HUES48 (cell line): Measurements from ENCODE around the gene ZDHHC17.
"Not testable (repeated sequence)": the region's sequence is repeated elsewhere in the genome, so short reads cannot be mapped to it uniquely, and the experiment has no call there.

Experiments
- H3K27ac ChIP-seq: one replicate; pipeline ENCODE4 v1.7.0; 2013; ENCODE audit warnings: low read depth, low read length, inconsistent platforms
- H3K27me3 ChIP-seq: 2 replicates; pipeline ENCODE4 v1.6.1; 2013; ENCODE audit warnings: mild to moderate bottlenecking, low read length; ENCODE audit not compliant: control insufficient read depth, insufficient read depth
- H3K36me3 ChIP-seq: 2 replicates; pipeline ENCODE4 v1.6.1; 2013; ENCODE audit warnings: low read length; ENCODE audit not compliant: control insufficient read depth, insufficient read depth
- H3K4me1 ChIP-seq: 2 replicates; pipeline ENCODE4 v1.6.1; 2013; ENCODE audit warnings: mild to moderate bottlenecking, low read length; ENCODE audit not compliant: control insufficient read depth, insufficient read depth
- H3K4me3 ChIP-seq: 2 replicates; pipeline ENCODE4 v1.5.1; 2013; ENCODE audit warnings: mild to moderate bottlenecking, low read depth, low read length
- H3K9ac ChIP-seq: 2 replicates; pipeline ENCODE4 v1.6.1; 2013; ENCODE audit warnings: mild to moderate bottlenecking, low read depth, low read length, moderate library complexity
- H3K9me3 ChIP-seq: 2 replicates; pipeline ENCODE4 v1.6.1; 2013; ENCODE audit warnings: low read length; ENCODE audit not compliant: control insufficient read depth, insufficient read depth

ZDHHC17 gene

DNA sequence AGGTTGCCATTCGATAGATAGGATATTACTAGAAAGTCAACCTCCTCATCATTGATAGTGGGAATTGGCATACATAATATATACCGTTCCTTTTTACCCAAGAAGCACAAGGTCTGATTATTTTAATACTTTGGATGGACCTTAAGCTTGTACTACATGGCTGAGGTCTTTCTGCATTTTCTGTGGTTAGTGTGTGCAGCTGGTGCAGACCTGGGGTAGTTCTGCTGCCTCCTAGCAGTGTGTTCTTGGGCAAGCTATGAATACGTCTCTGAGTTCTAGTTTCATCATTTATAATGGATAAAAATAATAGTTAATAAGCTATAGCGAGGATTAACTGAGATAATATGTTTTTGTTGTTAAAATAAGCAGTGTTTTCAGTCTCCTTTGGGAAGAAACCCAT is 2.2 kb downstream of the ZDHHC17 start:
- H3K27me3 ChIP-seq: no peaks in the 10 kb centered on the region
- H3K4me1 ChIP-seq: peaks cover 22% of the 10 kb centered on the region
- H3K9ac ChIP-seq: no peak overlapping the region
- no peak overlapping the region for H3K4me3 ChIP-seq
- no peaks in the 10 kb centered on the region for H3K9me3 ChIP-seq
- H3K27ac ChIP-seq: no peak overlapping the region
- no peaks in the 10 kb centered on the region for H3K36me3 ChIP-seq

DNA sequence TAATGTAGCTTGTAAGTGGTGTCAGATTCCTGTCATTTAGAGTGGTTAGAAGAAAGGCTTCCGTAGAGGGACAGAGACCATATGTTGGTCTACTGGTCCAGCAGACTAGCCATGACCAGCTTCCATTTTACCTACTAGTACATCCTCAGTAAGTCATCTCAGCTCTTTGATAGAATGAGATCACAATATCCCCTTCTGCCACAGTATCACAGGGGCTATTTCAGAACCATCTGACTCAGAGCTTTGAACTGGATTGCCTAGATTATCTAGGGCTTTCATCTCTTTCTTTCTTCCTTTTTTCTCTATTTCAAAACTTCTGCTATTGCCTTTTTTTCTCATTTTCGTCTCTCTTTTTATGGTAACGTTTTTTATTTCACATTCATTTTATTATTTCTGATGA is 4.7 kb downstream of the ZDHHC17 start:
- Histone ChIP-seq H3K9me3 (no peaks in the 10 kb centered on the region), H3K4me1 (peaks cover 12% of the 10 kb centered on the region; the same call in 1 of the 2 replicates), H3K4me3 (no peak overlapping the region), H3K36me3 (no peaks in the 10 kb centered on the region), H3K27ac (no peak overlapping the region), H3K9ac (no peak overlapping the region), H3K27me3 (no peaks in the 10 kb centered on the region)

GRCh38 chr12:76777765-76778216 is 13.9 kb downstream of the ZDHHC17 start:
- H3K27me3 ChIP-seq: no peaks in the 10 kb centered on the region
- H3K36me3 ChIP-seq: no peaks in the 10 kb centered on the region
- no peak overlapping the region for H3K9ac ChIP-seq
- H3K4me1 ChIP-seq: peaks cover 28% of the 10 kb centered on the region
- no peak overlapping the region for H3K4me3 ChIP-seq
- no peaks in the 10 kb centered on the region for H3K9me3 ChIP-seq
- H3K27ac ChIP-seq: no peak overlapping the region

GRCh38 chr12:76778364-76778763 is 14.4 kb downstream of the ZDHHC17 start:
- no peak overlapping the region for H3K27ac ChIP-seq
- no peaks in the 10 kb centered on the region for H3K36me3 ChIP-seq
- H3K9me3 ChIP-seq: no peaks in the 10 kb centered on the region
- H3K4me3 ChIP-seq: no peak overlapping the region
- H3K9ac ChIP-seq: no peak overlapping the region
- H3K4me1 ChIP-seq: peaks cover 28% of the 10 kb centered on the region
- H3K27me3 ChIP-seq: no peaks in the 10 kb centered on the region

DNA sequence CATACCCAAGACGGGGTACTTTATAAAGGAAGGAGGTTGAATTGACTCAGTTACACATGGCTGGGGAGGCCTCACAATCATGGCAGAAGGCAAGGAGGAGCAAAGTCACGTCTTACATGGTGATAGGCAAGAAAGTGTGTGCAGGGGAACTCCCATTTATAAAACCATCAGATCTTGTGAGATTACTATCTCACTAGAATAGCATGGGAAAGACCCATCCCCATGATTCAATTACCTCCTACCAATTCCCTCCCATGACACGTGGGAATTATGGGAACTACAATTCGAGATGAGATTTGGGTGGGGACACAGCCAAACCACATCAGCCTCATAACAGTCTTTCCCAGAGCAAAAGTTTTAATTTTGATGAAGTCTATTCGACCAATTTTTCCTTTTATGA is 15.4 kb downstream of the ZDHHC17 start:
- not testable (repeated sequence) for H3K9me3 ChIP-seq, H3K4me3 ChIP-seq, H3K36me3 ChIP-seq, H3K27me3 ChIP-seq, H3K27ac ChIP-seq, H3K9ac ChIP-seq
- H3K4me1 ChIP-seq: peaks cover 28% of the 10 kb centered on the region

DNA sequence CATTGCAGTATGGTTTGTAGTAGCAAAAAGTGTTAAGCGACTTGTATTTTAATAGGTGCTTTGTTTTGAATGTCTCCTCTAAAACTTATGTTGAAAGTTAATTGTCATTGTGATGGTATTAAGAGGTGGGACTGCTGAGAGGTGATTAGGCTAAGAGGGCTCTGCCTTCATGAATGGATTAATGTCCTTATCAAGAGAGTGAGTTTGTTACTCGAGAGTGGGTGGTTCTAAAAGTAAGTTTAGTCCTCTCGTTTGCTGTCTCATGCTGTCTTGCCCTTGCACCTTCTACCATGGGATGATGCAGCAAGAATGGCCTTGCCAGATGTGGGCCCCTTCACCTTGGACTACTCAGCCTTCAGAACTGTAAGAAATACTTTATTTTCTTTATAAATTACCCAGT is 17.4 kb downstream of the ZDHHC17 start:
- H3K36me3 ChIP-seq: no peaks in the 10 kb centered on the region
- peaks cover 28% of the 10 kb centered on the region for H3K4me1 ChIP-seq
- H3K9me3 ChIP-seq: no peaks in the 10 kb centered on the region
- no peaks in the 10 kb centered on the region for H3K27me3 ChIP-seq
- no peak overlapping the region for H3K27ac ChIP-seq
- 0 out of 2 replicates have a peak overlapping the region, but pooled peaks have one; percentile 26 for H3K4me3 ChIP-seq
- H3K9ac ChIP-seq: no peak overlapping the region

GRCh38 chr12:76782526-76782925 is 18.6 kb downstream of the ZDHHC17 start:
- no peaks in the 10 kb centered on the region for H3K9me3 ChIP-seq
- H3K27ac ChIP-seq: no peak overlapping the region

DNA sequence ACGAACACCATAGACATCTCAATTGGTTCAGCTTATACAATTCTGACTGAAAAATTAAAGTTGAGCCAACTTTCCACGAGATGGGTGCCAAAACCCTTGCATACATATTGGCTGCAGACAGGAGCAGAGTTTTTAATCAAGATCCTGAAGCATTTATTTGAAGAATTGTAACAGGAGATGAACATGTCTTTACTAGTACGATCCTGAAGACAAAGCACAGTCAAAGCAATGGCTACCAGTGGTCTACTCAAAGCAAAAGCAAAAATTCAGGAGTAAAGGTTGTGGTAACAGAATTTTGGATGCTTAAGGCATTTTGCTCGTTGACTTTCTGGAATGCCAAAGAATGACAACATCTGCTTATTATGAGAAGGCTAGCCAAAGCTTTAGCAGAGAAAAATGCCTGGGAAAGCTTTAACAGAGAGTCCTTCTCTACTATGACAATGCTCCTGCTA is 20.7 kb downstream of the ZDHHC17 start:
- H3K9ac ChIP-seq: no peak overlapping the region
- H3K36me3 ChIP-seq: no peaks in the 10 kb centered on the region
- H3K4me1 ChIP-seq: peaks cover 13% of the 10 kb centered on the region
- H3K27ac ChIP-seq: no peak overlapping the region
- H3K9me3 ChIP-seq: no peaks in the 10 kb centered on the region
- no peaks in the 10 kb centered on the region for H3K27me3 ChIP-seq
- no peak overlapping the region for H3K4me3 ChIP-seq

More at GRCh38 chr12:76782526-76782925, 18.6 kb downstream of the ZDHHC17 start:
- Histone ChIP-seq H3K4me1 (peaks cover 24% of the 10 kb centered on the region), H3K4me3 (no peak overlapping the region), H3K9ac (no peak overlapping the region), H3K27me3 (no peaks in the 10 kb centered on the region), H3K36me3 (no peaks in the 10 kb centered on the region)

- no peaks in the 10 kb centered on the region for H3K27me3 ChIP-seq
- H3K4me3 ChIP-seq: no peak overlapping the region
- H3K9ac ChIP-seq: no peak overlapping the region
- no peaks in the 10 kb centered on the region for H3K36me3 ChIP-seq
- H3K4me1 ChIP-seq: peaks cover 13% of the 10 kb centered on the region
- H3K9me3 ChIP-seq: no peaks in the 10 kb centered on the region
- H3K27ac ChIP-seq: no peak overlapping the region
These were observed 21.5 kb downstream of the ZDHHC17 start for GRCh38 chr12:76785407-76785806.

DNA sequence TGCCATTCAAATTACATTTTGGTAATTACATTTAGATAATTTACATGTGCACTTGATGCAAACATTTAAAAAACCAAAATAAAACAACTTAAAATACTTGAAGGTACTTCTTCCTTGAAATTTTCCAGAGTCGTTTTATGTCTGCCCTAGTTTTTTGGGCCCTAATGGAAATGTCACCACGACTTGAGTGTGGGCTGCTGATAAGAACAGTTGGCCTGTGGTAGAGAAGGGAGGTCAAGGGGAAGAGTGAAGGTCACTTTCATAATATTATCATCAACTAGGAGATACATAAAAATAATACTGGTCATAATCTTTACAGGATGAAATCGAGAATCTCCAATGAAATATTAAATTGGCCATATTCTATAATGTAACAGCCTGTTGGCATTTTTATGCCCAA is 23.1 kb downstream of the ZDHHC17 start:
- H3K4me1 ChIP-seq: peaks cover 3% of the 10 kb centered on the region
- no peaks in the 10 kb centered on the region for H3K36me3 ChIP-seq
- no peak overlapping the region for H3K9ac ChIP-seq

DNA sequence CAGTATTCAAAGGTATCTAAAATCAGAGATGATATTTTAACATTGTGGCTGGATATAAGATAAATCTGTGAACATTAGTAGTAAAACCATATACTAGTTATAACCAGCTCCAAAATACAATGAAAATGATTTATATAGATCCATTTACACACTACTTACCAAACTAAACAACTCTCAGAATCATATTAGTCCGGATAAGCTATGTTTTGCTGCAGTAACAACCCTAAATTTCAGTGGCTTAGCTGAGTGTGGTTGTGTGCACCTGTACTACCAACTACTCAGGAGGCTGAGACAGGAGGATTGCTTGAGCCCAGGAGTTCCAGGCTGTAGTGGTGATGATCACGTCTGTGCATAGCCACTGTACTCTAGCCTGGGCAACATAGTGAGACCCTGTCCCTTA is 23.8 kb downstream of the ZDHHC17 start:
- Histone ChIP-seq H3K27me3 (no peaks in the 10 kb centered on the region), H3K4me1 (no peaks in the 10 kb centered on the region), H3K27ac (no peak overlapping the region), H3K9me3 (no peaks in the 10 kb centered on the region), H3K36me3 (no peaks in the 10 kb centered on the region), H3K4me3 (no peak overlapping the region), H3K9ac (no peak overlapping the region)

More for the DNA sequence above, 23.1 kb downstream of the ZDHHC17 start:
- H3K4me3 ChIP-seq: no peak overlapping the region
- no peaks in the 10 kb centered on the region for H3K27me3 ChIP-seq
- no peaks in the 10 kb centered on the region for H3K9me3 ChIP-seq
- no peak overlapping the region for H3K27ac ChIP-seq
